Keratinocyte (primary cell): Measurements from ENCODE around the gene PBOV1. TPM values are rescaled to one million over a fixed set of nuclear protein-coding genes. Genes with fewer than 3 reads are reported as not detected.

ENCODE experiments used
- DNase-seq: peaks from one replicate; pipeline ENCODE4 v3.0.0-alpha.2; 2011; ENCODE audit warnings: low read depth, missing footprints, low spot score
- FAIRE-seq: peaks from 2 replicates; lab custom pipeline; 2011; peaks lifted over from hg19 to GRCh38; lab: Jason Lieb, UNC
- H2AFZ ChIP-seq: 2 replicates; pipeline ENCODE4 v1.6.0; 2012; ENCODE audit warnings: low read length, control low read depth, inconsistent platforms; ENCODE audit not compliant: control insufficient read depth
- H3K27ac ChIP-seq: 2 replicates; pipeline ENCODE4 v1.5.1; 2011; ENCODE audit warnings: low read length; ENCODE audit not compliant: control insufficient read depth, insufficient read depth
- H3K27me3 ChIP-seq: 3 replicates; pipeline ENCODE4 v1.6.0; 2011; ENCODE audit warnings: low read length; ENCODE audit not compliant: control insufficient read depth, insufficient read depth; ENCODE audit errors: extremely low read depth
- H3K36me3 ChIP-seq, 2 experiments: 2 replicates in 1 of 2; 3 replicates in 1 of 2; pipeline ENCODE4 v1.5.1; 2011; ENCODE audit warnings: low read length in 2 of 2, mild to moderate bottlenecking in 1 of 2; ENCODE audit not compliant: control insufficient read depth in 2 of 2, insufficient read depth in 2 of 2; ENCODE audit errors: extremely low read depth in 1 of 2
- H3K4me1 ChIP-seq: 3 replicates; pipeline ENCODE4 v1.5.1; 2011; ENCODE audit warnings: low read length; ENCODE audit not compliant: control insufficient read depth, insufficient read depth; ENCODE audit errors: extremely low read depth
- H3K4me2 ChIP-seq: 3 replicates; pipeline ENCODE4 v1.6.0; 2011; ENCODE audit warnings: low read depth, low read length; ENCODE audit not compliant: control insufficient read depth, insufficient read depth; ENCODE audit errors: extremely low read depth
- H3K4me3 ChIP-seq, 3 experiments: fragments of 200-600 bp in 1 of 3; sonication (generic) in 1 of 3; 2 replicates in 2 of 3; 3 replicates in 1 of 3; pipeline ENCODE4 v1.5.1; 2011 to 2016; ENCODE audit warnings: low read length in 3 of 3, mild to moderate bottlenecking in 3 of 3, control low read depth in 2 of 3, inconsistent platforms in 1 of 3, low read depth in 1 of 3, mixed read lengths in 1 of 3, mixed run types in 1 of 3, moderate library complexity in 1 of 3; ENCODE audit not compliant: control insufficient read depth in 2 of 3, insufficient read depth in 2 of 3; ENCODE audit errors: extremely low read depth in 1 of 3
- H3K79me2 ChIP-seq: 2 replicates; pipeline ENCODE4 v1.6.0; 2012; ENCODE audit warnings: low read length; ENCODE audit not compliant: control insufficient read depth, insufficient read depth
- H3K9ac ChIP-seq: 3 replicates; pipeline ENCODE4 v1.6.0; 2011; ENCODE audit warnings: low read length; ENCODE audit not compliant: control insufficient read depth, insufficient read depth; ENCODE audit errors: extremely low read depth
- H3K9me1 ChIP-seq: 3 replicates; pipeline ENCODE4 v1.6.0; 2011; ENCODE audit warnings: low read length; ENCODE audit not compliant: control insufficient read depth, insufficient read depth; ENCODE audit errors: extremely low read depth
- H3K9me3 ChIP-seq: 2 replicates; pipeline ENCODE4 v1.5.1; 2012; ENCODE audit warnings: low read depth, low read length; ENCODE audit not compliant: control insufficient read depth
- H4K20me1 ChIP-seq: 3 replicates; pipeline ENCODE4 v1.6.0; 2011; ENCODE audit warnings: low read length; ENCODE audit not compliant: control insufficient read depth, insufficient read depth; ENCODE audit errors: extremely low read depth
- CTCF ChIP-seq, 3 experiments: IDR thresholded peaks in 1 of 3; conservative IDR thresholded peaks in 1 of 3; optimal IDR thresholded peaks in 1 of 3; 2 replicates in 2 of 3; 3 replicates in 1 of 3; pipeline versions ENCODE3 to v1.5.1; 2011; ENCODE audit warnings: low read length in 3 of 3, mild to moderate bottlenecking in 3 of 3, moderate library complexity in 2 of 3, control low read depth in 1 of 3, inconsistent platforms in 1 of 3; ENCODE audit not compliant: insufficient read depth in 2 of 3; ENCODE audit errors: extremely low read depth in 1 of 3
- EZH2 ChIP-seq: IDR thresholded peaks from one replicate; pipeline ENCODE4 v1.6.1; 2012; ENCODE audit warnings: inconsistent platforms, mild to moderate bottlenecking, low read length, moderate library complexity
- dilution Hi-C: fragments of 300-500 bp; cut with MboI; formaldehyde crosslinking; loops from one replicate; pipeline ENCODE4 v1.7.0; 2020; ENCODE audit warnings: low sequenced_read_pairs; ENCODE audit not compliant: extremely low pct_ligation_motif_present
- polyA plus RNA-seq, 5 experiments: library from polyadenylated mRNA; depleted of rRNA in 3 of 5; stranded (reverse) in 3 of 5; stranded (forward) in 1 of 5; unstranded in 1 of 5; fragments of >200 nt; gene quantifications; 1 replicate in 1 of 5; 2 replicates in 3 of 5; 3 replicates in 1 of 5; pipeline versions ENCODE4 v1.2.1 to v1.2.3, GENCODE V29; 2011 to 2012; ENCODE audit warnings: missing spikeins in 2 of 5, low read depth in 1 of 5, low replicate concordance in 1 of 5

PBOV1 gene
- polyA plus RNA-seq, 1 donor (not counting 4 experiments of a cell fraction or from before 2014, with no cell fraction given) = not detected

- Histone ChIP-seq H3K4me1 (no peaks in the 10 kb centered on the region), H3K4me3 (no peak overlapping the region), H3K4me2 (no peak overlapping the region), H3K79me2 (no peaks in the 10 kb centered on the region), H2AFZ (no peak overlapping the region), H3K9ac (no peak overlapping the region), H3K9me3 (no peaks in the 10 kb centered on the region), H3K36me3 (no peaks in the 10 kb centered on the region), H4K20me1 (no peaks in the 10 kb centered on the region), H3K27me3 (no peaks in the 10 kb centered on the region), H3K27ac (no peak overlapping the region), H3K9me1 (no peaks in the 10 kb centered on the region)
- TF ChIP-seq CTCF (optimal IDR thresholded peaks at IDR 0.05 in 1 of 3, IDR thresholded peaks at IDR 0.05 in 1 of 3, conservative IDR thresholded peaks at IDR 0.05 in 1 of 3; ENCODE audit: extremely low read depth in 1 of 3, insufficient read depth in 2 of 3, low read length in 3 of 3) = no peak
- no peak for TF ChIP-seq EZH2
- FAIRE-seq (no peak), DNase-seq (no peak)
- dilution Hi-C loops = no loop called here
Measured at GRCh38 chr6:138230221-138230620, 11.9 kb upstream of the PBOV1 start.

- Histone ChIP-seq H3K9ac (no peak overlapping the region), H4K20me1 (no peaks in the 10 kb centered on the region), H3K9me3 (no peaks in the 10 kb centered on the region), H3K4me3 (no peak overlapping the region), H3K27me3 (no peaks in the 10 kb centered on the region), H3K36me3 (no peaks in the 10 kb centered on the region), H3K79me2 (no peaks in the 10 kb centered on the region), H3K4me1 (no peaks in the 10 kb centered on the region), H3K9me1 (no peaks in the 10 kb centered on the region), H2AFZ (no peak overlapping the region), H3K4me2 (no peak overlapping the region), H3K27ac (no peak overlapping the region)
- dilution Hi-C loops = no loop called here
- TF ChIP-seq EZH2 (no peak), CTCF (optimal IDR thresholded peaks at IDR 0.05 in 1 of 3, IDR thresholded peaks at IDR 0.05 in 1 of 3, conservative IDR thresholded peaks at IDR 0.05 in 1 of 3; ENCODE audit: extremely low read depth in 1 of 3, insufficient read depth in 2 of 3, low read length in 3 of 3) (no peak)
- DNase-seq (no peak), FAIRE-seq (no peak)
Measured at GRCh38 chr6:138229663-138230179, 11.4 kb upstream of the PBOV1 start.
